Activated CD4-positive, alpha-beta T cell treated with anti-CD3 and anti-CD28 coated beads, Interleukin-10, Interleukin-2, amounts not matched to agents 100 ng/mL and 50 ng/mL, durations not matched to agents 16 hours and 8 hours (primary cell): ENCODE data around the gene ROR2.
A peak's percentile ranks its signal among the peaks of the same experiment; 100 is the strongest.
"Not testable (repeated sequence)": the region's sequence is repeated elsewhere in the genome, so short reads cannot be mapped to it uniquely, and the experiment has no call there.

ENCODE experiments used
- DNase-seq: peaks from one replicate; pipeline ENCODE4 v3.0.0-alpha.2; 2020

Gene ROR2

DNA sequence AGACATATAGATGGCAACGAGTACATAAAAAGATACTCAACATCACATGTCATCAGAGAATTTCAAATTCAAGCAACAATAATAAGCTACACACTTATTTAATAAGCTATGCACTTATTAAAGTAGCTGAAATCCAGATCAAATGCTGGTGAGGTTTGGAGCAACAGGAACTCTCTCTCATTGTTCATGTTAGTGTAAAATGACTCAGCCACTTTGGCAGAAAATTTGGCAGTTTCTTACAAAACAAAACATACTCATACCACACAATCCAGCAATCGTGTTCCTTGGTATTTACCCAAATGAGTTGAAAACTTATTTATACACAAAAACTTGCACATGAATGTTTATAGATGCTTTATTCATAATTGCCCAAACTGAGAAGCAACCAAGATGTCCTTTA lies 394.9 kb downstream of the ROR2 start:
- peak; percentile 4 for DNase-seq

DNA sequence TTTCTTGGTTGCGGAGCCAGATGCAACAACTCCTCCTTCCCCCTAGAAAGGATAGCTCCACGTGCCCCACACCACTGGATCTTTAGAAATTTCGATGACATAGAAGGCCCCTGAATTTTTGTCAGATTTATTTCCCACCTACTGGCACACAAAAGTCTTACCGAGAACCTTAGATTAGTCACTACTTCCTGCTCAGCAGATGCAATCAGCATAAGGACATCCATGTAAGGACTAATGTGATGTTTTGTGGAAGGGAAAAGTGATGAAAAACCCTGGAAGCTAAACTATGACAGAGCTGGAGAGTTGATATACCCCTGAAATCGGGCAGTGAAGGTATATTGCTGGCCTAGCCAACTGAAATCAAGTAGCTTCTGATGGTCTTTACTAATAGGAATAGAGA lies 400.9 kb downstream of the ROR2 start:
- peak; percentile 15 for DNase-seq

- DNase-seq = no peak
These were observed 402.9 kb downstream of the ROR2 start for GRCh38 chr9:91547081-91547480.

GRCh38 chr9:91546574-91546973 lies 403.5 kb downstream of the ROR2 start:
- DNase-seq = no peak

- DNase-seq = no peak
These were observed 408.3 kb downstream of the ROR2 start for GRCh38 chr9:91541734-91542133.

- DNase-seq = not testable (repeated sequence)
These were observed 409.5 kb downstream of the ROR2 start for GRCh38 chr9:91540506-91540905.

GRCh38 chr9:91536211-91536691 lies 413.8 kb downstream of the ROR2 start:
- DNase-seq = no peak

DNA sequence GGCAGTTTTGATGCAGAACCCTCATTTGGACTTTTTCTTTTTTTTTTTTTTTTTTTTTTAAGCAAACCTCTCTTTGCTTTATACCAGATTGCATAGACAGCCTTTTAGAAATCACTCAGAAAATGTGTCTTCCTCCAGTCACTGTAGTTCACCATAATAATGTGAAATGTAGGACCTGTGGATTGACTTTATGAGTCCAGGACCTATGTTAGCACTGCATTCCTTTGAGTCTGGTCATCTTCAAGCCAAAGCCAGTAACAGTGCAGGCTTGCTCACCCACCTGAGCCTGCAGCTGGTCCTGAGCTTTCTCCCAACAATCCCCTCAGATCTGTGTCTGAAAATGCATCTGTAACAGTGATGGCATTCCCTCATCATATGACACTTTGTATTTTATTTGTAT lies 415.7 kb downstream of the ROR2 start:
- DNase-seq = no peak

- DNase-seq = no peak
These were observed 416.6 kb downstream of the ROR2 start for GRCh38 chr9:91533382-91533781.

GRCh38 chr9:91532325-91532724 lies 417.7 kb downstream of the ROR2 start:
- DNase-seq = no peak

DNA sequence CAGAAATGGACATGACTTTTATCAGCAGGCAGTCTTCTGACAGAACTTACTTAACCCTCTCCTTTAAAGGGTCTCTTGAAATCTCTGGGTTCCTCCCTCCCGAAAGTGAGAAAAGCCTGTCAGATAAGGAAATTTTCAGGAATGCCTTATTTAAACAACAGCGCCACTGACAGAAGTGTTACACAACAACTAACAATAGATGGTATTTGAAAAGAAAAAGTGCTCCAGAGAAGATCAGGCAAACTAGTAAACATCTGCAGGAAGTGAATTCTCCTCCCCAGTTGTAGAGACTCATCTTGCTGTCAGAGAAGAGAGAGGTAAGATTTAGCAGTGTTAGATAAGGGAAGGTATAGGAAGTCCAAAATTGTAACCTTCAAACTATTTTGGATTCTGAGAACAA lies 419.2 kb downstream of the ROR2 start:
- no peak for DNase-seq

- no peak for DNase-seq
These were observed 427.5 kb downstream of the ROR2 start for GRCh38 chr9:91522481-91522880.

- no peak for DNase-seq
These were observed 430.3 kb downstream of the ROR2 start for GRCh38 chr9:91519520-91520277.

- no peak for DNase-seq
These were observed 431.6 kb downstream of the ROR2 start for GRCh38 chr9:91518462-91518861.

GRCh38 chr9:91517801-91518200 lies 432.2 kb downstream of the ROR2 start:
- DNase-seq = no peak

DNA sequence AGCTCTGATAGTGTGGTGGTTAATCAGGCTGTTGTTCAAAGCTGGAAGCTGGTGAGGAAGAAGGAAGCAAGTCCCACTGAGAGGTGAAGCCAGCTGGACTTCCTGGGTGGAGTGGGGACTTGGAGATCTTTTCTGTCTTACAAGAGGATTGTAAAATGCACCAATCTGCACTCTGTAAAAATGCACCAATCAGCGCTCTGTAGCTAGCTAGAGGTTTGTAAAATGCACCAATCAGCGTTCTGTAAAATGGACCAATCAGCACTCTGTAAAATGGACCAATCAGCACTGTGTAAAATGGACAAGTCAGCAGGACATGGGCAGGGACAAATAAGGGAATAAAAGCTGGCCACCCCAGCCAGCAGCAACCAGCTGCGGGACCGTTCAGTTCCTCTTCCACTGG lies 432.7 kb downstream of the ROR2 start:
- DNase-seq = not testable (repeated sequence)

GRCh38 chr9:91516777-91517176 lies 433.3 kb downstream of the ROR2 start:
- DNase-seq = no peak

GRCh38 chr9:91516081-91516480 lies 433.9 kb downstream of the ROR2 start:
- no peak for DNase-seq

- peak; percentile 28 for DNase-seq
These were observed 434.8 kb downstream of the ROR2 start for GRCh38 chr9:91515074-91515687.
